Astrocyte of the hippocampus (primary cell): ENCODE data around the gene OPRM1.

Experiments used
- DNase-seq: peaks from one replicate; pipeline ENCODE4 v3.0.0; 2011; ENCODE audit warnings: low read depth, low spot score

Gene OPRM1

DNA sequence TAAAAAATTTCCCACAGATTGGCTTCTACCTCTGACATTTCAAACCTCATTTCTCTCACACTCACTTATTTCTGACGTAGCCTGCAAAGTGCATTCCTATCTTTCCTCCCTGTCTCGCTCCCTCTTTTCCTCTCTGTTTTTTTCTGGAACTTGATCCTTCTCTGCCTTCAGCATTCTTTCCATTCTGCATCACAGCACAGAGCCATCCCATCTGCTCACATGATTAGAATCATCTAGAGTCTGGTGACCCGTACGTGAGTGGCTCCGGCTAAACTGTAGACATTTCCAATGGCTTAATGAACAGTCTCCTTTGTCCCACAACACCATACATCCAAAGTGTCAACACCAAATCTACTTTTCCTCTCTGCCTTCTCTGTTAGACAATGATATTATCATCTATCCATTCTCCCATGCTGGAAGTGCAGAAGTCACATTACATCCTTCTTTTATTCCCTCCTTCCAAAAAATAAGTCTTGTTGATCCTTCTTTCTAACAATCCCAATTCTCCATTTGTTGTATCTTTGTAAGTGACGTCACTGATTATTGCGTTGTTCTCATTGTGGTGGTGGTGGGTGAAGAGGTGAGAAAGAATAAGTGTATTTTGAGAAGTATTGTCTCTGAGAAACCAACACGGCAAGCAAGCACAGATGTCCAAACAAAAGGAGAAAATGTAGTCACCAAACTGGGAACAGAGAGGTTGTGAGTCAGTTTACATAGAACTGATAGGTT is 41.6 kb downstream of the OPRM1 start:
- no peak for DNase-seq

DNA sequence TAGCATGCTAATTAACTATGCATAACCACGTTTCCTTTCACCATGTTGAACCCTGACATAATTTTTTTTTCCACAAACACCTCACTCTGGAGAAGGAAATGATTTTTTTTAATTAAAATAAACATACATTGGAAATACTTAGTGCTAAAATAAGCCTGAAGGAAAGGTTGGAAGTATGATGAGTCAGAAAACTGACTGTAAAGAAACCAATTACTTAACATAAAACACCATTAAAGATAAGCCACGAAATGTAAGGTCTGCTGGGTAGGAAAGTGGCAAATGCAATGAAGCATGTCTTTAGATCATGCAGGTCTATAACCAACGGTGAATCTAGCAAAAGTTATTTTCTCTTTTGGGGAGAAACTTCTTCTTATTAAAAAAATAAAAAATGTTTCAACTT is 47.5 kb downstream of the OPRM1 start:
- no peak for DNase-seq

DNA sequence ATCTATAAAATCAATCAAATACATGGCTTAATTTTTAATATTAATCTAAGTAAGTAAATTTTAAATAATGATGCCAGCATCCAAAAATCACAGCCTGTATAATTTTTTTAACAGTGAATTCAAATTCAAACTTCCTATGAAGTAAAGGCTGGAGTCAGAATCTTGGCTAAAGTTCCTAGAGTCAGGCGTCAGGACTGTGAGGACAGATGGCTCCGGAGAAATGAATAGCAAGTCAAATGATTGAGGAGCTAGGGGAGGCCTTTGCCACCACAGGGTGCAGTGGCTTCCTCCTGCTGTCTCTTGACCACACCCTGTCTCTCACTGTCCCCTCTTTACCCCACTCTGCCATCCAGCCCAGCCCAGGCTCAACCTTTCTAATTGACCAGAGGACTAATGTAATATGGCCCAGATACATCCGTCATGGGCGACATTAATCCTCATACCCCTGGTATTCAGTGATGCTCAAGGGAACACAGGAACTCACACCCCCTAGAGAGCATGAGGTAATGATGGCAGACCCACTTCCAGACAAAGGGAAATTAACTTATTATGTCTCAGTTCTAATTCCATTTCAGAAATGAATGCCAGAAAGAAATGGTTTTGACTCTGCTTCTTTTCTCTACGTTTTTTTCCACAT is 53.4 kb downstream of the OPRM1 start:
- DNase-seq = no peak

DNA sequence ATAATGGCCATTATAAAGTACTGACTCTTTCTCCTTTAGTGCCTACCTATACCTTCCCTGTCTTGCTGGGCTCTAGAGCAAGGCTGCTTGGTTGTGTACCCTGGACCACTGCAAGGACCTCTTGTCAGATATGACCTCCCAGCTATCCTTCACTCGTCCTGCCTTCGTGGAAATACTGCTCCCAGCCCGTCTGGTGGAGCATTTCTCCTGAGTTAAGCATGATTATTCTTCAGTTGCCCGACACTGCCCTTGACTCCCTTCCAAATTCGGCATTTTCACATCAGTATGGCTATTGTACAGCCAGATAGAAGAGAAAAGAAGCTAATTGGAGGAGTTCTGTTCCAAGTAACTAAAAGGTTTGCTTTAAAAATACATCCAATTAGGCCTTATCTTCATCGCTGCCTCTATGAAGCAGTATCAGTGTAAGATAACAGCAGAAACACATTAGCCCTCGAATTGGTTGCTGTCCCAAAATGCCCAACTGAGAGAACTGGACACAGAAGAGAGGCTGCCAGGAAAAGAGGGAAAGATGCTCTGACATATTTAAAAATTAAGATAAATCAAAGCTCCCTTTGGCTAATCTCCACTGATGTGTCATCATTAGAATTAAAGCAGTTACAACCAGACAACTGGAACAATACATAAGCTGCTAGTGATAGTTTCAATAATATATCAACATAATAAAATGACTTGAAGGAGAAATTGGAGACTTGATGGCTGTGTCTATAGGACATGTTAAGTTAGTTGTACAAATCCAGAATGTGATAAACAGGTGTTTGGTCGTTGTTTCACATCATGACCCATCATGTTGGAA is 54.4 kb downstream of the OPRM1 start:
- DNase-seq = no peak

DNA sequence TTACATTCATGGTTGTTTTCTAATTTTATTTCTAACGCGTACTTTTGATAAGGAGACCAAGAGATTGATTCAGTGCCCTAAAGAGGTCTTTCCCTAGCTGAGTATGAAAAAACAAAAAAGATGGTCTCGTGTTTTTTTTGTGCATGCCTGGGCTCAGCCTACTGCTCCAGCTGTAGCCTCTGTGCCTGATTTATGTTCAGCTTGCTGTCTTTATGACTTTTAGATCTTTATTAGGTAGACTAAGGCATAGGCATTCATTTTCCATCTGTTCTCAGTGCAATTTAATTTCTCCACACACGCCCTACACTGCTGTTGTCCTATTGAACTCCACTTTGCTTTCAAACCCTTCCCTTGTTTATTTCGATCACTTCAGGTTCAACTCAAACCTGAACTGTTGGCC is 56.5 kb downstream of the OPRM1 start:
- no peak for DNase-seq

DNA sequence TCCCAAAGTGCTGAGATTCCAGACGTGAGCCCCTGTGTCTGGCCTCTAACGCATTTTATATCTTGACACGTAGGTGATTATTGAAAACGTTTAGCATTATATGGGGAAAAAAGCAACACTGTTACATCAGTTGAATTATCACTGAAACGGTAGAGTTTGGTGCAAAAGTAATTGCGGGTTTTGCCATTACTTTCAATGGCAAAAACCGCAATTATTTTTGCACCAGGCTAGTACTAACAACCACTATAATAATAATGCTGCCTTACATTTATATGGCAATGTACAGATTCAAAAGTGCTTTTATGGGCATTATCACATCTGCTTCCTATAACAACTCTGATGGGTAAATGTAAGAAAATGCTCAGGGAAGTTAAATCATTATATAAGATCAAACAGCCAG is 57.3 kb downstream of the OPRM1 start:
- no peak for DNase-seq

DNA sequence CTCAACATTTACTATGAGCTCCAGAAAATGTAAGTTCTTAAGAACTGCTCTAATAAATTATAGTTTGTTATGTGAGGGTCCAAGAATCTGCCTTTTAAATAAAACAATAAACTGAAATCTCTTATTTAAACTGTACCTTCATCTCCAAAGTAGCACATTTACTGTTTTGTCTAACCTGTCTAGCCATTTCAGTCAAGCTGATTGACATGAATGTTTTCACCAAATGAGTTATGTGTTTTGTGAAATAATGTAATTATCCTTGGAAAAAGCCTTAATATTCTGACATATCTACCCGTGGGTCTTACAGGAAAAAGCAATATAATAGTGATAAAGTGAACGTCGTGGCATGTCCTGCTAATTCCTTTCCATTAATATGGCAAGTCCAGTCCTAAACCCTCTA is 57.8 kb downstream of the OPRM1 start:
- DNase-seq = no peak

DNA sequence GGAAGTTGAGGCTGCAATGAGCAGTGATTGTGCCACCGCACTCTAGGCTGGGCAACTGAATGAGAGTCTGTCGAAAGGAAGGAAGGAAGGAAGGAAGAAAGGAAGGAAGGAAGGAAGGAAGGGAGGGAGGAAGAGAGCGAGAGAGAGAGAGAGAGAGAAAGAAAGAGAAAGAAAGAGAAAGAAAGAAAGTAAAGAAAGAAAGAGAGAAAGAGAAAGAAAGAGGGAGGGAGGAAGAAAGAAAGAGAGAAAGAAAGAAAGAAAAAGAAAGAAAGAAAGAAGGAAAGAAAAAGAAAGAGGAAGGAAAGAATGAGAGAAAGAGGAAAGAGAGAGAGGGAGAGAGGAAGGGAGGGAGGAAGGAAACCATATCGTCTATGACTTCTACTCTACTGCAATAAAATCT is 60.2 kb downstream of the OPRM1 start:
- DNase-seq = no peak

DNA sequence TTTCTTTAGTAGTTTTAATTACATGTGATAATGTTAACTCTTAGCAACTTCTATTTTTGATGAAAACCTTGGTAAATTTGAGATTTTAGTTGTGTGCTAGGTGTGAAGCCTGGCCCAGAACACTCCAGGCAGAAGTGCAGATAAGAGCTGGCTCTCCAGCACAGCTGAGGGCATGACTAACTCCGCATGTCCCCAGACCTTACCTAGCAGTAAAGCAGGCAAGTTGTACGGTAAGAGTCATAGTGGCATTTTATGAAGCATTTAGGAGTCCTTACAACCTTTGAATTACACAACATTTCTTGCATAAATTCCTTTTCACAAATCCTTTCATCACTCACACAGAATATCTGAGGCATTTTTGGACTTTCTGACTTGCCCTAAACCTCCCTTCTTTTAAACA is 67.2 kb downstream of the OPRM1 start:
- no peak for DNase-seq

DNA sequence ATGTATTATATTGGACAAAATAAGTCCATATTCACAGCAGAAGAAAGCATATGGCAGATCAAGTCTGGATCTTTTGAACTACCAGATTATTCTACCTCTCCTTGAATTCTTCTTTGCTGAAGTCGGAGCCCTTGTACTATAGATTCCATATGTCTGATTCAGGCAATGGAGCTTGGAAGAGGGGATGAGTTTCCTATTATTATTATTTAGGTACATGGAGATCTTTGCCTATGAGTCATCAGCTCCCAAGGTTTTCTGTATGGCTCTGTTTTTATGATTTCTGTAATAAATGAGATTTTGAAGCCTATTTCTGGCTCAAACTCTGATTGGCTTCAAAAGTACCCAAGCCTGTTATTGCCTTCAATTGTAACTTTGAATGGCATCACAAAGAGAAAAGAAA is 72.0 kb downstream of the OPRM1 start:
- DNase-seq = no peak

DNA sequence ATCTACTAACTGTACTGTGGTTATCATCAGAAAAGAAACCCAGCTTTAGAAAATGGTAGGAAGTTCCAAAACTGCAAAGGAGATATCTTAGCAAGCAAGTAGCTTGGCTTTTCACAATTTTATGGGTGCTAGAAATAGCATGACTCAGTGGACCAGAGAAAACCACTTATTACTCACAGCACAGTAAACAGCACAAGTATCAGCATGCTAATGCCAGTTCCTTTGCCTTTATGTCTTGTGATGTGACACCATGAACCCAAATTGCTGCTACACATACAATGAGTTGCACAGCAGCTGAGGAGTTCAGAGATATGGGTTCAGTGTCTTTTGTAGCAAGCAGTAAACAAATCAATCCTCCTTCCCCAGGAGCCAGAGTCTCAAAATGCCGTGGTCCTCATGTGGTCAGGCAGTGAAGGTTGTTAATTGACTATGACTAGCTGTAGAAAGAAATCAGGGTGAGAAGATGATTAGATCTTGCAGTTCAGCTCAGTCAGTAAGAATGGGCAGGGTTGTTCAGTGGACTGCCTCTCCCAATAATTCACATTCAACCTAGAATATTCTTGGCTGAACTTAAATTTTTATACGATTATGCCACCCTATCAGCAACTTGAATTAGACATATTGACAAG is 73.3 kb downstream of the OPRM1 start:
- peak; percentile 61 for DNase-seq

DNA sequence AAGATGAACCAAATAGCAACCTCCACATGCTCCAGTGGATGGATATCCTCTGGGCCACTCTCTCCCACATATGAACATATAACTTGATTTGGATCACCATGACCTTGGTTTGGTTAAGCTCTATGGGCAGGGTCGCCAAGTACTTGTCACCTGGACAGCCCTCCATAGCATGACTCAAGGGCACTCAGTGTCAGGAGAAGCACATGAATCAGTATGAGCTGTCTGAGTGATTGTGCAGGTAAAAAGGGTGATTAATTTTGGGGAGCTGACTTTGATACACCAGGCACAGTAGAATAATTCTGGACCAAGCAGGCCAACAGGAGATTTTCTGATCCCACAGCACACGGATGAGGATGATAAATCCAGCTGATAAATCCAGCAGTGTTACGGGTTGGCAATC is 74.4 kb downstream of the OPRM1 start:
- DNase-seq = no peak

DNA sequence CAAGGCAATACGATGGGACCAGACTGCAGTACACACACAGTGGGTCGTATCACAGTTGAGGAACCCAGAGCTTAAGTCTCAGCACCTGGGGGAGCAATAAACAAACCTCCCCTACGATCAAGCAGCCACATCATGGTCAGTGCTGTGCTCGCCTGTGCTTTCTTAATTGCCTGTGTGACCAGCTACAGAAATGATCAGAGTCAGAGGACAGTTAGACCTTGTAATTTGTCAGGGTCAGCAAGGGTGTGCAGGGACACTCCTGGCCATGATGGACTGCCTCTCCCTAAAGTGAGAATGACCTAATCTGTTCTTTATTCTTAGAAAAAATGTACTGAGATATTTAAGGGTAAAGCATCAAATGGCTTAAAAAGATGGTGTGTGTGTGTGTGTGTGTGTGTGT is 78.4 kb downstream of the OPRM1 start:
- no peak for DNase-seq

DNA sequence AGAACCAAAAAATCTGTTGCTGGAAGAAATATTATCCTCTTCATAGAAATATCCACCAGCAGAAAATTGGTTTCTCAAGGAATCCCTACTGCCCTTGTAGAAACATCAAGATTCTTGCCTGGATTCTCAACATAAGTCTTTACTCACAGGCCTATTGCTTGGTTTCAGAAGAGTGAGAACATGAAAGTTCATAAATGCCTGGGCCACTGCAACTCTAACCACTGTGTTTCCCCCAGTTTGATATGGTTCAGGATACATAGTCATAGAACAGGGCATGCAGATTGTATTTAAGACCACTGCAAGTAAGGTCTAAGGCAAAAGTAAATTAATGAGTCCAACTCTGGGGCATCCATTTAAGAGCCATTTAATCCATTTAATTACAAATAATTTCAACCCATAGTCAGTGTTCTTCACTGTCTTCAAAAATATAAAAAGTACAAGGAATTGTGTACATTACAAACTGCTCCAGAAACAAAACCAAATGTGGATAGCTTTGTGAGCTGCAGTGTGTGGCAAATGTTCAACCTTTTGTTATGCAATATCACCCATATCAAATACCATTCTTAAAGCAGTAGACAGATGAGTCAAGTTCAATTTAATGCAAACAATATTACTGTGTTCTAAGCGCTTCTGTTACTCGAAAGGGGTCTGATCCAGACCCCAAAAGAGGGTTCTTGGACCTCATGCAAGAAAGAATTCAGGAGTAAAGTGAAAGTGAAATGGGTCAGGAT is 83.3 kb downstream of the OPRM1 start:
- DNase-seq = no peak

DNA sequence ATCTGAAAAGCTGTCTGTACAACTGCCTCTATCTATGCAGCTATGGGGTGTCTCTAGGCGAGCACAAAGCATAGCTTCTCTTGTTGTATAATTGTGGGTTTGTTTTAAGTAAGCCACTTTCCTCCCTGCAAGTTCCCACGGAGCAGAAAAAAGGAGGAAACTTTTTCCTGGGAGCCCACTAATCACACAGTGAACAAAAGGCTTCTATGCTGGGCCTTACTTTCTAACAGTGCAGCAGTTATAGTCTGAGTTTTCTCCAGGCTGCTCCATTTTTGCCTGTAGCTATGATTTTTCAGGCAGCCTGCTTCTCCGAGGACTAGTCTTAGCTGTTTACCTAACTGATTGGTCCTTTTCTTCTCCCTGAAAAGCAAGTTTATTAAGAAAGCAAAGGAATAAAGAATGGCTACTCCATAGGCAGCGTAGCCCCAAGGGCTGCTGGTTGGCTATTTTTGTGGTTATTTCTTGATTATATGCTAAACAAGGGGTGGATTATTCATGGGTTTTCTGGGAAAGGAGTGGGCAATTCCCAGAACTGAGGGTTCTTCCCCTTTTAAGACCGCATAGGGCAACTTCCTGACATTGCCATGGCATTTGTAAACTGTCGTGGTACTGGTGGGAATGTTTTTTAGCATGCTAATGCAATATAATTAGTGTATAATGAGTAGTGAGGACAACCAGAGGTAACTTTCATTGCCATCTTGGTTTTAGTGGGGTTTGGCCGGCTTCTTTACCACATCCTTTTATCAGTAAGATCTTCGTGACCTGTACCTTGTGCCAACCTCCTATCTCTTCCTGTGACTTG is 84.3 kb downstream of the OPRM1 start:
- peak; percentile 60 for DNase-seq

DNA sequence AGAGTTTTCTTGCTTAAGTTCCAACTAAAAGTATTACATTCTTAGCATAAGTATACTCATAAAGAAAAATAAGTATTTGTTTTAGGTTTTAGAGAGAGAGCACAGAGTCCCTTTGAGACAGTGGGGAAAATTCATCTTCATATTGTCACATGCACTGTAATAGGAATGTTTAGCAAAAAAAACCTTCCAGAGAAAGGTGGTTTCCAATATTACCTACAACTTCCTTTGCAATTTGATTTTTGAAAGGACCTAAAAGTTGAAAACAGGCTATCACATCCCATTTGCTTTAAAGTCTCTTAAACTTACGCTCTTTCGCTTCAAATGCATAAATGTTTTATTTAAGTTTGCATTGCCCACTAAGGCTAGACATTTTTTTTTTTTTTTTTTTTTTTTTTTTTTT is 86.4 kb downstream of the OPRM1 start:
- DNase-seq = no peak

DNA sequence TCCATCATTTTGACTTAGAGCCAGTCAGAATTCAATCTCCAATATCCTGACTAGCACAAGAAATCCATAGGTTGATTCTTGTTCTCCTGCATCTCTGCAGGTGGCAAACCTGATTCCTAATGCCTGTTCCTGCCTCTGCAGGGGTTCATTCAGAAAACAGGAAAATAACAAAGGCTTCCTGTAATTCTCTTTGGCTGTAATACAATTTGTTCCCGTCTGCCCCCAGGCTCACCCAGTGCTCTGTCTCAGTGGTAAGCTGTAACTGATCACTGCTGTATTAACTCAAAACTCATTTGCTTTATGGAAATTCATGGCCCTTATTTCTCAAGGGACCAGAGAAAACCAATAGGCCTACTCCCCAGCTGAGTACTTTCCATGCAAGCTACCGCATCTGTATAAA is 88.6 kb downstream of the OPRM1 start:
- peak; percentile 22 for DNase-seq

DNA sequence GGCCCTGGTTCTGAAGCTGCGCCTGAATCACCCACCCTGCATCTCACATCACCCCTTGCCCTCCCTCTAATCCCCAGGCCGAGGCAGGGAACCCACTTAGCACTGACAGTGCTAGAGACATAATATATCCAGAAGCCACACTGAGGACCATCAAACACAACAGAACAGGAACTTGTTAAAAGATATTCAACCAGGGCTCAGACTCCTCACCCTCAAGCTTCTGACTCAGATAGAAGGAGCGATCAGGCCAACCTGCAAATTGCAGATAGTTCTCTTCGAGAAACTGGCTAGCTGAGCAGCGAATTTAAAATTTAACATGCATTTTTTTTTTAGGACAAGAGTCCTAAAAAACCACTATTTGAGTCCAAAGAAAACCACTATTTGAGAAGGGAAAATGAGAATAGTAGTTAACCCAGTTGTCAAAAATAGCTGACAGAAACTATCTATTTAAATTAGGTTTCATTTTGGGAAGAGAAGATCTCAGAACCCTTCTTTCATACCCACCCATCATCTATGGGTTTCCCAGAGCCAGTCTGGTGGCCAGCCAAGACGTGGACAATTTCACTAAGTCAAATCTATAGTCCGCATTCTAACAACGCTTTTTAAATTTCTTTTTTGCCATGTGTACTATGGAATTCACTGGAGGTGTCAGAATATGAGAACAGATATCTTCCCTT is 95.6 kb downstream of the OPRM1 start:
- no peak for DNase-seq

DNA sequence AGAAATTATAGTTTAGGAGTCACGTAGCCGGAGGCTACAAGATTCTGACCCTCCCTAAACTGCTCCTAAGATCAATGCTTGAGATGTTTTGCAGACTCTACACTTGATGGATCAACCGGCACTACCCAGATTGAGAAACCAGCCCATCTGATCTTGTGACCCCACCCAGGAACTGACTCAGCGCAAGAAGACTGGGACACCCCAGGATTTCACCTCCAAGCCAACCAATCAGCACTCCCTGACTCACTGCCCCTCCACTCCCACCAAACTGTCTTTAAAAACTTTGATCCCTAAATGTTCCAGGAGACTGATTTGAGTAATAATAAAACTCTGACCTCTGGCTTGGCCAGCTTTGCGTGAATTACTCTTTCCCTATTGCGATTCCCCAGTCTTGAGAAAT is 99.8 kb downstream of the OPRM1 start:
- no peak for DNase-seq

DNA sequence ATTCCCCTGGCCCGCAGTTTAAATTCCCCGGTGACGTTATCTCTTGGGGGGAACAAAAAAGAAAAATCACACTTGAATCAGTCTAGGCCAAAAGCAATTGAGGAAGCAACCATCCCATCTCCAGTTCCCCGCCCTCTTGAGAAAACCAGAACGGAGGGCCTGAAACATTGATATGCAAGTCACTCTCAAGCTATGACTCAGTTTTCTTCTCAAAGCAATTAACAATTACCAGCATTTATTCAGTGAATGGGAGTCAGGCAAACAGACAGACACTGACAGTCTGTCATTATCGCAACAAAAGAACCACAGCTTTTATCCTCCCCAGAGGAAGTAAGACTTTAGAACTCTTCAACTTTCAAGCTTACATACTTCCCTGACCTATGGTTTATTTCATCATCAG is 100.9 kb downstream of the OPRM1 start:
- DNase-seq = peak; percentile 65
